HFF-Myc (cell line): ENCODE data around the gene COG4.
A peak's percentile ranks its signal among the peaks of the same experiment; 100 is the strongest.
"Not testable (repeated sequence)": the region's sequence is repeated elsewhere in the genome, so short reads cannot be mapped to it uniquely, and the experiment has no call there.

Experiments used
- DNase-seq: peaks from one replicate; pipeline ENCODE4 v3.0.0-alpha.2; 2011; ENCODE audit warnings: low read depth; ENCODE audit errors: extremely low read depth
- H3K4me3 ChIP-seq: replicated peaks from 2 replicates; pipeline ENCODE4 v1.5.1; 2011; ENCODE audit warnings: low read depth, mild to moderate bottlenecking, control low read depth, low read length
- TF ChIP-seq, protein P1 (sequence below): IDR thresholded peaks from 2 replicates; pipeline ENCODE4 v1.5.1; 2012; ENCODE audit warnings: mild to moderate bottlenecking, low read depth, low read length, control low read depth; ENCODE audit errors: missing control alignments

The COG4 gene

DNA sequence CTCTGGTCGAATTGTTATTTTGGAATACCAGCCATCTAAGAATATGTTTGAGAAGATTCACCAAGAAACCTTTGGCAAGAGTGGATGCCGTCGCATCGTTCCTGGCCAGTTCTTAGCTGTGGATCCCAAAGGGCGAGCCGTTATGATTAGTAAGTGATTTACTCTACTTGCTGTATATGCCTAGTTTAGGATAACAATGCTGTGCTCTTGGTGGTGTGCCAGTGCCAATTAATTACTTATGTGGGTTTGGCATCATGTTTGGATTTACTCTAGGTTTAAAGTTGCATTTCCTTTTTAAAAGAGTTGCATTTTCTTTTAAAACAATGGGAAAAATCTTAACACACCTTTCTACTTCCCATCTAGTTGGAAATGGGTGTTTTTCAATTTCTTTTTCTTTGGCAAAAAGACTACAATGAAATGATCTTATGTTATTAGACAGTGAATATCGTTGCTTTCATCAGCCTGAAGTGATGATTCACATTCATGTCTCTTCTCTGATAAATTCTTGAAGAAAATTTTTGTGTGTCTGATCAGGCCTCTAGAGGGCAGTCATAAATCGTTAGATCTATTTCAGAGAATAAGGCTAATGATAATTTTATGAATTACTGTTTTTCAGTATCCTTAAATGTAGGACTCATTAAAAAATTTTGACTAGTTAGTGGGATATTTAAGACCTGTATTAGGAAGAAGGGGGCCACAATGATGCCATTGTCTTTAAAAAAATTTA lies 5.9 kb upstream of the COG4 start:
- TF ChIP-seq, protein P1, sequence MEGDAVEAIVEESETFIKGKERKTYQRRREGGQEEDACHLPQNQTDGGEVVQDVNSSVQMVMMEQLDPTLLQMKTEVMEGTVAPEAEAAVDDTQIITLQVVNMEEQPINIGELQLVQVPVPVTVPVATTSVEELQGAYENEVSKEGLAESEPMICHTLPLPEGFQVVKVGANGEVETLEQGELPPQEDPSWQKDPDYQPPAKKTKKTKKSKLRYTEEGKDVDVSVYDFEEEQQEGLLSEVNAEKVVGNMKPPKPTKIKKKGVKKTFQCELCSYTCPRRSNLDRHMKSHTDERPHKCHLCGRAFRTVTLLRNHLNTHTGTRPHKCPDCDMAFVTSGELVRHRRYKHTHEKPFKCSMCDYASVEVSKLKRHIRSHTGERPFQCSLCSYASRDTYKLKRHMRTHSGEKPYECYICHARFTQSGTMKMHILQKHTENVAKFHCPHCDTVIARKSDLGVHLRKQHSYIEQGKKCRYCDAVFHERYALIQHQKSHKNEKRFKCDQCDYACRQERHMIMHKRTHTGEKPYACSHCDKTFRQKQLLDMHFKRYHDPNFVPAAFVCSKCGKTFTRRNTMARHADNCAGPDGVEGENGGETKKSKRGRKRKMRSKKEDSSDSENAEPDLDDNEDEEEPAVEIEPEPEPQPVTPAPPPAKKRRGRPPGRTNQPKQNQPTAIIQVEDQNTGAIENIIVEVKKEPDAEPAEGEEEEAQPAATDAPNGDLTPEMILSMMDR, result peak; percentile 28
- no peak for DNase-seq
- H3K4me3 ChIP-seq, result peak overlapping the region; percentile 26

DNA sequence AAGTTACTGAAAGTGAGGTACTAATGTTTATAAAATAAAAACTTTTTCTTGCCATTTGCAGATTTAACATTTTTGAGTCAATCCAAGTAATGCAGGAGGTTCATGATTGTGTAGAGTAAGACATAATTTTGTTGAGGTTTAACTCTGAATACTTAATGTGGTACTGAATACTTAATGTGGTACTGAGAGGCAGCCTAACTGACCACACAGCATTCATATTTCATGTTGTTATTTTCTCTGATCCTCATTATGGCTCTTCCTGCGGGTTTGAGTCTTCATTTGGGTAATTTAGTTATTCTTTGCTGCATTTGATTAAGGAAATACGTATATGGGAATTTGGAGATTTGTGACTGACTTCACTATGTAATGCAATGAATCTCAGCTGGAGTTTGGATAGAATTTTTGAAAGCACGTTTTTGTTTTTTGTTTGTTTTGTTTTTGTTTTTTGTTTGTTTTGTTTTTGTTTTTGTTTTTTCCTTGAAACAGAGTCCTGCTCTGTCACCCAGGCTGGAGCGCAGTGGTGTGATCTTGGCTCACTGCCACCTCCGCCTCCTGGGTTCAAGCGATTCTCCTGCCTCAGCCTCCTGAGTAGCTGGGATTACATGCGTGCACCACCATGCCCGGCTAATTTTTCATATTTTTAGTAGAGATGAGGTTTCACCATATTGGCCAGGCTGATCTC lies 4.1 kb upstream of the COG4 start:
- peak overlapping the region; percentile 84 for H3K4me3 ChIP-seq
- DNase-seq, result no peak
- TF ChIP-seq, protein P1, result no peak

DNA sequence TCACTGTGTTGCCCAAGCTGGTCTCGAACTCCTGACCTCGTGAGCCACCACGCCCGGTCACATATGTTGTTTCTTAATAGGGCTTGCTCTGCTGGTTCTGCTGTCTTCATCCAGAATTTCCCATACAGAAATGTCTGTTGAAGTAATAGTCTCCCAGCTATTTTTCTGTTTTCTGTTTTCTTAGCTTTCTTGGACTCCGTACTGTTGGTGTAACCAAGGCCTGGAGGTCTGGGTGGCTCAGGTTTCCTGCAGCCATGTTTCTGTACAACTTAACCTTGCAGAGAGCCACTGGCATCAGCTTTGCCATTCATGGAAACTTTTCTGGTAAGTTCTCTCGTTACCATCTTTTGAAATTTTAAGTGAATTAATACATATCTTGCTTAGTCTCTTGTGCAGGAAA lies 3.0 kb upstream of the COG4 start:
- peak overlapping the region; percentile 84 for H3K4me3 ChIP-seq
- TF ChIP-seq, protein P1, result no peak
- DNase-seq, result no peak

DNA sequence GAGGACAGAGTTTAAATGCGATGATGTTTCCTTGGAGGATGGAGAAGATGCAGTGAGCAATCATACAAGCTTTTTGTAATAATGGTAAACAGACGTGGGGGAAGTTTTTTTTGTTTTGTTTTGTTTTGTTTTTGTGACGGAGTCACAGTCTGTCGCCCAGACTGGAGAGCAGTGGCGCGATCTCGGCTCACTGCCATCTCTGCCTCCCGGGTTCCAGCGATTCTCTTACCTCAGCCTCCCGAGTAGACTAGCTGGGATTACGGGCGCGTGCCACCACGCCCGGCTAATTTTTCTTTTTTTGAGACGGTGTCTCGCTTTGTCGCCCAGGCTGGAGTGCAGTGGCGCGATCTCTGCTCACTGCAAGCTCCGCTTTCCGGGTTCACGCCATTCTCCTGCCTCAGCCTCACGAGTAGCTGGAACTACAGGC lies 1.1 kb upstream of the COG4 start:
- peak overlapping the region; percentile 84 for H3K4me3 ChIP-seq
- not testable (repeated sequence) for DNase-seq

DNA sequence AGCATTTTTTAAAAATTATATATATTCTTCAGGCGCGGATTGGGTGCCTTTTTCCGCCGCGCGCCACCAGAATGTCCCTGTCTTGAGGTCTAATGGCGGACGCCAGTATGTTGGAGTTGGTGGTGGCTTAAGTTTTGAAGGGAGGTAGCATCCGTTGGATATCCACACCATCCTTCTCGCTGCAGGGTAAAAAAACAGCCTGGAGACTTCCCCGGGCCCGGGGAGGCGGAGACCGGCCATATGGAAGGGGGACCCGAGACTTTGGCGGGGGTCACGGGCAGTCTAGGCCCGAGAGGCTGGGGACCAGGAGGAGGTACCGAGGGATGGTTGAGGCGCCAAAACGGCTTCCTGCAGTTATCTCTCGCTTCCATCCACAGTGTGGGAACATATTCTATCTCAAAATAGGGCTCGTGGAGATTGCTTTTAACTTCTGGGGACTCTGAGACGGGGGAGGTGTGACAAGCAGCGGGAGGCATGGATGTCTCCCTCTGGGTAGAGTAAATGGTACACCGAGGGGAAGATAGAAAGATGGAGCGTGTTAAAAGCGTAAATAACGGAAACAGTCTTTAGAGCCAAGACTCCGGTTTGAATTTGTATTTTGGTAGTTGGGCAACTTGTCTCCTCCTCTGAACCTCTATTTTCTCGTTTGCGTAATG lies 517 bp upstream of the COG4 start, which contains the start of gene SF3B3:
SF3B3 (plus strand) TSS at position 74 of the 656 bp plus-strand sequence. CDS start 2,841 bp downstream, outside the sequence.
- TF ChIP-seq, protein P1, result no peak
- H3K4me3 ChIP-seq, result peak within 1 kb of the TSS; percentile 84
- DNase-seq, result no peak

GRCh38 chr16:70522216-70523075 lies 908 bp downstream of the COG4 start:
- DNase-seq, result no peak
- TF ChIP-seq, protein P1, result no peak
- peak overlapping the region; percentile 84 for H3K4me3 ChIP-seq
